Measurements from ENCODE around the gene CACNA1I. TPM values are rescaled to one million over a fixed set of nuclear protein-coding genes. Genes with fewer than 3 reads are reported as not detected.

CACNA1I gene
- total RNA-seq, 6 experiments from 2014 or later, result 0.06 TPM; not detected in 5

DNA sequence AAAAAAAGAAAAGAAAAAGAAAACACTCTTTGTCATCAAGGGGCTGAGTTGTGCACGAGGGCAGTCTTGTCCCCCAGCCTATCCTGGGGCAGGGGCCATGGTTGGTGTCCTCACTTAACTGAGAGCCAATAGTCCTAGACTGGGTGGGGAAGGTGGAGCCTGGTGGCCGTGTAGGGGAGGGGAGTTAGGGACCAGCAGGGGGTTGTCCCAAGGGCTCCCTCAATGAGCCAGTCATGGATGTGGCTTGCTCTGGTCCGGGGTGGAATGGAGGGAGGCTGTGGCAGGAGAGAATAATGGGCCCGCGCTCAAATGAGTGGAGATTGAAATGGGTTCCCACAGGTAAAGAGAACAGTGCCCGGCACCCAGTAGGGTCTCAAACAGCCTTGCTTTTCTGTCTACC lies 46.2 kb downstream of the CACNA1I start:
- Histone ChIP-seq H3K9me3 (no peaks in the 10 kb centered on the region), H3K27me3 (no peaks in the 10 kb centered on the region), H3K4me3 (no peak overlapping the region), H3K4me1 (no peaks in the 10 kb centered on the region), H3K36me3 (no peaks in the 10 kb centered on the region), H3K27ac (no peak overlapping the region)
- DNase-seq, result no peak
- intact Hi-C loops (cut with DNase I), result no loop called here
- TF ChIP-seq, protein P1, sequence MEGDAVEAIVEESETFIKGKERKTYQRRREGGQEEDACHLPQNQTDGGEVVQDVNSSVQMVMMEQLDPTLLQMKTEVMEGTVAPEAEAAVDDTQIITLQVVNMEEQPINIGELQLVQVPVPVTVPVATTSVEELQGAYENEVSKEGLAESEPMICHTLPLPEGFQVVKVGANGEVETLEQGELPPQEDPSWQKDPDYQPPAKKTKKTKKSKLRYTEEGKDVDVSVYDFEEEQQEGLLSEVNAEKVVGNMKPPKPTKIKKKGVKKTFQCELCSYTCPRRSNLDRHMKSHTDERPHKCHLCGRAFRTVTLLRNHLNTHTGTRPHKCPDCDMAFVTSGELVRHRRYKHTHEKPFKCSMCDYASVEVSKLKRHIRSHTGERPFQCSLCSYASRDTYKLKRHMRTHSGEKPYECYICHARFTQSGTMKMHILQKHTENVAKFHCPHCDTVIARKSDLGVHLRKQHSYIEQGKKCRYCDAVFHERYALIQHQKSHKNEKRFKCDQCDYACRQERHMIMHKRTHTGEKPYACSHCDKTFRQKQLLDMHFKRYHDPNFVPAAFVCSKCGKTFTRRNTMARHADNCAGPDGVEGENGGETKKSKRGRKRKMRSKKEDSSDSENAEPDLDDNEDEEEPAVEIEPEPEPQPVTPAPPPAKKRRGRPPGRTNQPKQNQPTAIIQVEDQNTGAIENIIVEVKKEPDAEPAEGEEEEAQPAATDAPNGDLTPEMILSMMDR (IDR thresholded peaks at IDR 0.05), result no peak
- TF ChIP-seq POLR2A (IDR thresholded peaks at IDR 0.05), result no peak
- WGBS (ENCODE audit: insufficient coverage, low coverage, low lambda C conversion rate, missing lambda C conversion rate), result 46% methylated on average over 5 of the region's 6 CpGs
- ATAC-seq, result no peak

DNA sequence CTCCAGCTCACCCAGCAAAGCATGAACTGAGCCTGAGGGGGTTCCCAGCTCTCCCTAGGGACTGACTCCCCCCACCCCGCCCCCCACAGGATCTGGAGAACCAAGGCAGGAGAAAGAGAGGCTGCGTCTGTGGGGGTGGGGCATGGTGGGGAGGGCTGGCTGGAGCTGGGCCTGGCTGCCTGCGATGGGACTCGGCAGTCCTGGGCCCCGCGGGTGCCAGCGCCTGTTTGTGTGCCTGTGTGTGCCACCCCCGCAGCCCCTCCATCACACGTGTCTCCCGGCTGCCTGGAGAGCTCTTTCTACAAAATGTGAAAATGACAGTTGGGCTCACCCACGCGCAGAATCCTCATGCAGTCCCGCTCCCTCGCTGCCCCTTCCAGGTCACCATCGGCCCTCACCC lies 46.8 kb downstream of the CACNA1I start:
- DNase-seq (no peak), ATAC-seq (no peak)
- Histone ChIP-seq H3K9me3 (no peaks in the 10 kb centered on the region), H3K27me3 (no peaks in the 10 kb centered on the region), H3K27ac (no peak overlapping the region), H3K36me3 (no peaks in the 10 kb centered on the region), H3K4me3 (no peak overlapping the region), H3K4me1 (no peaks in the 10 kb centered on the region)
- intact Hi-C loops (cut with DNase I), result no loop called here
- no peak for TF ChIP-seq POLR2A (IDR thresholded peaks at IDR 0.05)
- TF ChIP-seq, protein P1 (IDR thresholded peaks at IDR 0.05), result no peak
- WGBS (ENCODE audit: insufficient coverage, low coverage, low lambda C conversion rate, missing lambda C conversion rate), result 18% methylated on average over 3 of the region's 15 CpGs

DNA sequence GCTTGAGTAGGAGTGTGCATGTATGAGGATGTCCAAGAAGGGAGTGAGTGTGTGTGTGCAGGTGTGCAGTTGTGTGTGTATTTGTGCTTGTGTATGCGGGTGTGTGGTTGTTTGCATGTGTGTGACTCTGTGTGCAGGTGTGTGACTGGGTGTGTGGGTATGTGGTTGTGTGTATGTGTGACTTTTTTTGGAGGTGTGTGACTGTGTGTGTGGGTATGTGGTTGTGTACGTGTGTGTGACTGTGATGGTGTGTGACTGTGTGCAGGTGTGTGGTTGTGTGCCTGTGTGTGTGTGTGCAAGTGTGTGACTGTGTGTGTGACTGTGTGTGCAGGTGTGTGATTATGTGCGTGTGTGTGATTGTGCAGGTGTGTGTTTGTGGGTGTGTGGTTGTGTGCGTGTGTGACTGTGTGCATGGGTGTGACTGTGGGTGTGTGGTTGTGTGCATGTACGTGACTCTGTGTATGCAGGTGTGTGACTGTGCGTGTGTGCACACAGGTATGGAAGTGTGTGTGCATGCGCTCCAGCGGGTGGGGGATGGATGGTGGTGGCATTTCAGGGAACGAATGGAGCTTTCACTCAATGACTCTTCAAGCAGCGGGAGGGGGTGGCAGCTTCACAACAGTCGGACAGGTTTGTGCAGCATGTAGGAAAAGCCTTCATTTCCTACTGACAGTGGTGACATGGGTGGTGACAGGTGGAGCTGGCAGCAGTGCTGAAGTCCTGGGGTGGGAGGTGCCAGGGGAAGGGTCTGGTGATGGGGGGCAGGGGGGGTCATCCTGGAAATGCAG lies 47.6 kb downstream of the CACNA1I start:
- Histone ChIP-seq H3K27ac (no peak overlapping the region), H3K9me3 (no peaks in the 10 kb centered on the region), H3K27me3 (no peaks in the 10 kb centered on the region), H3K36me3 (no peaks in the 10 kb centered on the region), H3K4me1 (no peaks in the 10 kb centered on the region), H3K4me3 (no peak overlapping the region)
- TF ChIP-seq, protein P1 (IDR thresholded peaks at IDR 0.05), result no peak
- TF ChIP-seq POLR2A (IDR thresholded peaks at IDR 0.05), result no peak
- ATAC-seq (no peak), DNase-seq (no peak)
- 68% methylated on average over 11 of the region's 11 CpGs for WGBS (ENCODE audit: insufficient coverage, low coverage, low lambda C conversion rate, missing lambda C conversion rate)
- intact Hi-C loops (cut with DNase I), result no loop called here

DNA sequence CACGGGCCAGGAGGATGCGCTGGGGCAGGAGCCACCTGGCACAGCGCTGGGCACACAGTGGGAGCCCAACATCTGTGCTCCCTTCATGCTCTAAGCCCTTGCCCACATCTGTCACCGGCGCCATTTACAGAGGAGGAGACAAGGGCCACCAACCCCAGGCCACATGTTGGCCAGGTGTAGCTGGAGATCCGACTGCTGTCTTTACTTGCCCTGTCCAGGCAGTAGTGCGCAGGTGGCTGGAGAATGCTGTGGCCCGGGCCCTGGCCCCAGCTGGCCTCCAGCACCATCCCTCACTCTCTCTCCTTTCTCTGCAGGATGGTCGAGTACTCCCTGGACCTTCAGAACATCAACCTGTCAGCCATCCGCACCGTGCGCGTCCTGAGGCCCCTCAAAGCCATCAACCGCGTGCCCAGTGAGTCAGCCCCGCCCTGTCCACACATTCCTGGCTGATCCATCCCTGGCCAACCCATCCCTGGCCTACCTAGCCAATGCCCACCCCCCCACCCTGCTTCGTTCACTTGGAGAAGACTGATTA lies 48.5 kb downstream of the CACNA1I start:
- Histone ChIP-seq H3K27ac (no peak overlapping the region), H3K36me3 (no peaks in the 10 kb centered on the region), H3K27me3 (no peaks in the 10 kb centered on the region), H3K4me3 (no peak overlapping the region), H3K4me1 (no peaks in the 10 kb centered on the region), H3K9me3 (no peaks in the 10 kb centered on the region)
- ATAC-seq (no peak), DNase-seq (no peak)
- 25% methylated on average over 2 of the region's 17 CpGs for WGBS (ENCODE audit: insufficient coverage, low coverage, low lambda C conversion rate, missing lambda C conversion rate)
- intact Hi-C loops (cut with DNase I), result no loop called here
- TF ChIP-seq, protein P1 (IDR thresholded peaks at IDR 0.05), result no peak
- no peak for TF ChIP-seq POLR2A (IDR thresholded peaks at IDR 0.05)
